GM21390 (cell line): Measurements from ENCODE around the gene C22orf42.
"Not testable (repeated sequence)": the region's sequence is repeated elsewhere in the genome, so short reads cannot be mapped to it uniquely, and the experiment has no call there.

Source experiments
- ATAC-seq: cut with Tn5 transposase; IDR thresholded peaks from one replicate; pipeline ENCODE4 v1.9.1; 2021; ENCODE audit not compliant: unreplicated experiment

Gene C22orf42

GRCh38 chr22:32158712-32159533, at the start of gene C22orf42:
C22orf42 (minus strand) TSS chr22:32159303; CDS start chr22:32159215, 88 bp downstream.
- no peak for ATAC-seq

GRCh38 chr22:32208681-32209080, 49.6 kb upstream of the C22orf42 start:
- ATAC-seq = no peak

GRCh38 chr22:32207971-32208480, 48.9 kb upstream of the C22orf42 start:
- ATAC-seq = no peak

- no peak for ATAC-seq
These were observed 48.0 kb upstream of the C22orf42 start for GRCh38 chr22:32206774-32207758.

GRCh38 chr22:32205974-32206773, 47.1 kb upstream of the C22orf42 start:
- ATAC-seq = no peak

GRCh38 chr22:32204856-32205722, 46.0 kb upstream of the C22orf42 start, which contains the start of gene RFPL2:
RFPL2 (minus strand) TSS chr22:32205073; CDS start chr22:32202451, 2,622 bp downstream.
- ATAC-seq = no peak

GRCh38 chr22:32204040-32204855, 45.1 kb upstream of the C22orf42 start:
- no peak for ATAC-seq

- ATAC-seq = no peak
These were observed 44.3 kb upstream of the C22orf42 start for GRCh38 chr22:32203181-32204039.

- ATAC-seq = no peak
These were observed 43.6 kb upstream of the C22orf42 start for GRCh38 chr22:32202539-32203180.

- no peak for ATAC-seq
These were observed 43.0 kb upstream of the C22orf42 start for GRCh38 chr22:32202161-32202538.

- no peak for ATAC-seq
These were observed 41.6 kb upstream of the C22orf42 start for GRCh38 chr22:32200752-32201151.

- ATAC-seq = no peak
These were observed 40.9 kb upstream of the C22orf42 start for GRCh38 chr22:32199961-32200360.

- no peak for ATAC-seq
These were observed 40.2 kb upstream of the C22orf42 start for GRCh38 chr22:32199341-32199740.

- not testable (repeated sequence) for ATAC-seq
These were observed 38.6 kb upstream of the C22orf42 start for GRCh38 chr22:32197553-32198226.

GRCh38 chr22:32195900-32196299, 36.8 kb upstream of the C22orf42 start:
- not testable (repeated sequence) for ATAC-seq

- not testable (repeated sequence) for ATAC-seq
These were observed 34.2 kb upstream of the C22orf42 start for GRCh38 chr22:32193346-32193745.

- not testable (repeated sequence) for ATAC-seq
These were observed 31.9 kb upstream of the C22orf42 start for GRCh38 chr22:32191021-32191420.
